H7 (cell line): ENCODE results near the gene RAX2. TPM values are rescaled to one million over a fixed set of nuclear protein-coding genes. Genes with fewer than 3 reads are reported as not detected.
"Not testable (repeated sequence)": the region's sequence is repeated elsewhere in the genome, so short reads cannot be mapped to it uniquely, and the experiment has no call there.

Experiments
- DNase-seq: peaks from one replicate; pipeline ENCODE4 v3.0.0; 2012
- H3K27me3 ChIP-seq: 2 replicates; pipeline ENCODE4 v1.6.0; 2011; ENCODE audit warnings: mild to moderate bottlenecking, low read length; ENCODE audit not compliant: control insufficient read depth, insufficient read depth
- H3K36me3 ChIP-seq: replicated peaks from 2 replicates; pipeline ENCODE4 v1.5.1; 2011; ENCODE audit warnings: low read length; ENCODE audit not compliant: control insufficient read depth, insufficient read depth
- H3K4me3 ChIP-seq: 2 replicates; pipeline ENCODE4 v1.5.1; 2011; ENCODE audit warnings: low read depth, mild to moderate bottlenecking, control low read depth, low read length, moderate library complexity; ENCODE audit not compliant: insufficient read depth
- total RNA-seq: library from RNA; depleted of rRNA; stranded (reverse); fragments of >200 nt; shearing (Covaris generic); gene quantifications from 2 replicates; pipeline ENCODE4 v1.2.3, GENCODE V29; 2014

The RAX2 gene
- total RNA-seq, 1 experiment from 2014 or later: not detected

DNA sequence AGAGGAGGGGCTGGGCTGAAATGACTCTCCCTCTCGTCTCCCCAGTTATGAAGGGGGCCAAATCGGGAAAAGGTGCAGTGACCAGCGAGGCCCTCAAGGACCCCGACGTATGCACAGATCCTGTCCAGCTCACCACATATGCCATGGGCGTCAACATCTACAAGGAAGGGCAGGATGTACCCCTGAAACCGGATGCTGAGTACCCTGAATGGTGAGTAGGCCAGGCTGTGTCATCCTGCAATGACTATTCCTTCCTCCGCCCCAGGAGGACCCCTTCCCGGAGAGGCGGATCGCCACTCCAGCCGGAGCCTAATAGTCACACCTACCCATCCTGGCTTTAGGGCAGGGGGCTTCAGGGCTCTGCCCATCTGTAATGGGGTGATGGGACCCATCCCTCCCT, 6.9 kb downstream of the RAX2 start:
- Histone ChIP-seq H3K4me3 (no peak overlapping the region), H3K27me3 (no peaks in the 10 kb centered on the region), H3K36me3 (no peaks in the 10 kb centered on the region; the same call in 1 of the 2 replicates)
- DNase-seq: no peak

DNA sequence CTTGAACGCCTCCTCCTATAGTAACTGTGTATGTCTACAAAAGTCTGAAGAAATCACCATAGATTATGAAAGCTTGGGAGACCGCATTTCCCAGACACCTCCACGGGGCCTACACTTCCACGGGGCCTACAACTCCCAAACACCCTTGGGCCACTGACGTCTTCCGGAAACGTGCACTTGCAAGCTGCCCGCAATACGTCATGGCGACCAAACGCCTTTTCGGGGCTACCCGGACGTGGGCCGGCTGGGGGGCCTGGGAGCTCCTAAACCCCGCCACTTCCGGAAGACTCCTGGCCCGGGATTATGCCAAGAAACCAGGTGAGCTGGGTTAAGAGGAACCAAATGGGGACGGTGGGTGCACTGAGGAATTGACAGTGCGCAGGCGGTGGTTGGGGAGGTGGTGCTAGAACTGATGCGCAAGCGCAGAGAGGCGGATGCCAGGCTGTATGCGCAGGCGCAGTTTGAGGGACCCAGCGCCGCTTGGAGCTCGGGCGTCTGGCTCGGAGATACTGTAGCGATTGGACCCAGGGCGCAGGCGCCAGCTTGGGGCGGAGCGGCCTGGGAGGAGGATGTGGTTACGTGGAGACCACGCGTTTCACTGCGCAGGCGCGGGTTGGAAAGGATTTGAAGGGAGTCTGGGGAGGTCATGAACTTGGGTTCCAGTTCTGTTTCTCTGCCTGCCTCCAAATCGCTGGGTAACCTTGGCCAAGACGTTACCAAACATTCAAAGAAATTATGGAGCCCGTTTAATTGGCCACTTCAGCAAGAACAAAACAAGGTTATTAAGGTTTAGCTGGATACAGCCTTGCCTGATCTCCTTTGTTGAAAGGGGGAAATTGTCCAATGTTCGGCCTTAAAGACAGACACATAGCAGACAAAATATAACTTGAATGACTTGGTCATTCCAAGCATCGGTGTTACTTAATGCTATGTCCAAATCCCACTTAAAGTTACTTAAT, 9.2 kb downstream of the RAX2 start, which contains the start of gene MRPL54:
Gene MRPL54, plus strand, starts transcription at position 182 of the 959 bp plus-strand sequence. Its CDS starts 19 bp downstream, at position 201.
- H3K36me3 ChIP-seq: no peaks in the 10 kb centered on the region; the same call in 1 of the 2 replicates
- peak; percentile 100 for DNase-seq
- no peaks in the 10 kb centered on the region for H3K27me3 ChIP-seq
- H3K4me3 ChIP-seq: peak within 1 kb of the TSS; percentile 86

DNA sequence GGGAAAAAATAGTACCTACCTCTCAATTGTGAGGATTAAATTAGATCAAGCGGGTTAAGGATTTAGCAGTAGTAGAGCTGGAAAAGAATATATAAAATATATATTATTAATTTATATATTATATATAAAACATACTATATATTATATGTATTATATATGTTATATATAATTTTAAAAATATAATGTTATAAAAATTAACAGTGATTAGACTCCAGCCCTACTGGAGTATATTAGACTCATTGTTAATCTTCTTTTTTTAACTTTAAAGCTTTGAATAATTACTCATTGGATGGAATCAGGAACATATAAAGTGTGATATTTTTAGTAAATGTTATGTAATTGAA, 9.9 kb downstream of the RAX2 start:
- H3K36me3 ChIP-seq: no peaks in the 10 kb centered on the region; the same call in 1 of the 2 replicates
- no peak for DNase-seq
- H3K27me3 ChIP-seq: no peaks in the 10 kb centered on the region
- H3K4me3 ChIP-seq: peak overlapping the region; percentile 60

DNA sequence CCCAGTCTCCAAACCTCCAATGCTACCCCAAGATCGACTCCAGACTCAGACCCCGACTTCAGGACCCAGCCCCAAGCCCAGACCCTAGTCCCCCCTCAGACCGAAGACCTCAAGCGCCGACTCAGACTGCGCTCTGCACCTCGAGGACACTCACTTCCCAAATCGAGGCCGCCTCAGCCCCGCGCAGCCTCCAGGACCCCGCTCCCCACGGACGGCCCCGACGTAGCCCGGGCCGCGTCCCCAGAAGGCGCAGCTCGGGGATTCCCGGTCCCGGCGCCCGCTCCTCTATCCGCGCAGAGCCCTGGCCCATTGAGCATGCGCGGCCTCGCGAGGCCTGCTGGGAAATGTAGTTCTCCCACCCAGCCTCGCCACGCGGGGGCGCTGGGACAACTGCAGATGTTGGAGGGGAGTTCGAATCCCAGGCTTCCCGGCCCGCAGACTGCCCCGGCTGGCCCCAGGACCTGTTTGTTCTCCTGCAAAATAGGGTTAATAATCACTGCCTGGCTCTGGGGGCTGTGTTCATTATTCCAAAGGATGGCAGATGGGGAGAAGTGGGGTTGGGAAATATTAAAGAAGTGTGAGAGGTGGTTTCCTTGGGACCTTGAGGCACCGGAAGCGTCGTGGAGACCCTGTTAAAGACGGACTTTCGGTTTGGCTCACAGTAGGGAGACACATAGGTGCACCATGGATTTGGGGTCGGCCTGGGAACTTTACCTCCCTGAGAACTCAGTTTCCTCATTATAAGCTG, 10.5 kb downstream of the RAX2 start, which contains the start of gene APBA3:
Gene APBA3, minus strand, starts transcription at position 311 of the 748 bp plus-strand sequence. CDS start 1,428 bp downstream, outside the sequence.
- no peaks in the 10 kb centered on the region for H3K27me3 ChIP-seq
- DNase-seq: peak; percentile 99
- H3K4me3 ChIP-seq: peak within 1 kb of the TSS; percentile 86
- H3K36me3 ChIP-seq: no peaks in the 10 kb centered on the region; the same call in 1 of the 2 replicates

DNA sequence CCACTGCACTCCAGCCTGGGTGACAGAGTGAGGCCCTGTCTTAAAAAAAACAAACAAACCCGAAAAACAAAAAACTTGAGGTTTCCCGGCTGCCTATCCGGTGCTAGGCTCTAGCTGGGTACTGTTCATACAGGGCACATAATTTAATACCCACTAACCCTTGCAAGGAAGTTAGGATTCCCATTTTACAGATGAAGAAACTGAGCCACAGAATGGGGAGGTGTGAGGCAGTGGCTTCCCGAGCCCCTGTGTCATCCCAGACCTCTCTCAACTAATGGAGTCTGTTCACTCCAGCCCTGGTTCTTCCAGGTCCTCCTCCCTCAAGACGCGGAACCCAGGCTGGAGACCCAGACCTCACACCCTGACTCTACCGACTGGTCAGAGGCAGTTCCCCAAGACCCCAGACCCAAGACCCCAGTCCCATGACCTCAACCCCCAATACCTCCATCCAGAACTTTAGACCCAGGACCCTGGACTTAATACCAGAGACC, 11.1 kb downstream of the RAX2 start:
- DNase-seq: peak; percentile 75
- H3K36me3 ChIP-seq: no peaks in the 10 kb centered on the region; the same call in 1 of the 2 replicates
- peak overlapping the region; percentile 86 for H3K4me3 ChIP-seq
- no peaks in the 10 kb centered on the region for H3K27me3 ChIP-seq

DNA sequence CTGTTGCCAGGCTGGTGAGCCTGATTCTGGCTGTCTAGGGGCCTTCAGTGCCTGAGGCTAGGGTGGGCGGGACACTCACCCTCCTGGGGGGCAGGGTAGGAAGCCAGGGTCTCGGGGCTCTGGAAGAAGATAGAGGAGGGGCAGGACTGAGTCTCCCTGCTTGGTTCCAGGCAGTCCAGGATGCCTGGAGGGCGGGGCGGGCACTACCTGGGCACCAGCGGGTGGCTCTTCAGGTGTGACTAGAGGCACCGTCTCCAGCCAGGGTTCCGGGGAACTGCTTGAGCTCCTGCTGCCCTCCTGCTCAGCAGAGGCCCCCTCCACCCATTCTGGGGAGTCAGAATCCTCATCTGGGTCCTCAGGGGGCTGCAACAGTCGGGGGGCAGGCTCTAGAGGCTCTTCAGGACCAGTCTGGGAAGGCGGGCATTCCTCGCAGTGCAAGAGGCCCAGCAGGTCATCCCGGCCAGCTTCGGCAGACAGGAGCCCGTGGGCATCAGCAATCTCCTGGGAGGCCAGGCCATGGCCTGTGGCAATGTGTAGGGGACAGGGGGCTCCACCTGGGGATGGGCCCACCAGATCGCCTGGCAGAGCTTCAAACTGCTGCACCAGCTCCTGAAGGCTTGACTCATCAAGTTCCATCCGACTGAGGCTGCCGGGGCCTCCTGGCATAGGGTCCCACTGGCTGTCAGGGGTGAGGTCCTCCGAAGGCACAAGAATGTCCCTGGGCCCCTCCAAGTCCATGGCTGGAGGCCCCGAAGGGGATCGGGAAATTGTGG, 12.4 kb downstream of the RAX2 start:
- H3K27me3 ChIP-seq: no peaks in the 10 kb centered on the region

DNA sequence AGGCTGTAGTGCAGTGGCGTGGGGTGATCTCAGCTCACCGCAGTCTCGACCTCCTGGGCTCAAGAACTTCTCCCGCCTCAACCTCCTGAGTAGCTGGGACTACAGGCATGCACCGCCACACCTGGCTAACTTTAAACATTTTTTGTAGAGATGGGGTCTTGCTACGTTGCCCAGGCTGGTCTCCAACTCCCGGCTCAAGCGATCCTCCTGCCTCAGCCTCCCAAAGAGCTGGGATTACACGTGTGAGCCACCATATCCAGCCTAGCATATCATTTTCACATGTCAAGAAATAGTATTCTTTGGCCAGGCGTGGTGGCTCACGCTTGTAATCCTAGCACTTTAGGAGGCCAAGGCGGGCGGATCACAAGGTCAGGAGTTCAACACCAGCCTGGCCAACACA, 13.7 kb downstream of the RAX2 start:
- H3K4me3 ChIP-seq, H3K36me3 ChIP-seq, DNase-seq, H3K27me3 ChIP-seq: not testable (repeated sequence)

More for the DNA sequence above, 12.4 kb downstream of the RAX2 start:
- no peak overlapping the region for H3K4me3 ChIP-seq
- DNase-seq: no peak
- H3K36me3 ChIP-seq: no peaks in the 10 kb centered on the region

DNA sequence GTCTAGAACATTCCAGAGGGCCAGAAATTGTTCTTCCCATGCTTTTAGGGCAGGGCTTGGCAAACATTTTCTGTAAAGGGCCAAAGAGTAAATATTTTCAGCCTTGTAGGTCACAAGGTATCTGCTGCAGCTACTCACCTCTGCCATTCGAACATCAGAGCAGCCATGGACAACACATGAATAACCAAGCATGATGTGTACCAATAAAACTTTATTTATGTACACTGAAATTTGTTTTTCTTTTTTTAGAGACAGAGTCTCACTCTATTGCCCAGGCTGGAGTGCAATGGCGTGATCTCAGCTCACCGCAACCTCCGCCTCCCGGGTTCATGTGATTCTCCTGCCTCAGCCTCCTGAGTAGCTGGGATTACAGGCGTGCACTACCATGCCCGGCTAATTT, 14.3 kb downstream of the RAX2 start:
- H3K27me3 ChIP-seq, DNase-seq, H3K4me3 ChIP-seq, H3K36me3 ChIP-seq: not testable (repeated sequence)

DNA sequence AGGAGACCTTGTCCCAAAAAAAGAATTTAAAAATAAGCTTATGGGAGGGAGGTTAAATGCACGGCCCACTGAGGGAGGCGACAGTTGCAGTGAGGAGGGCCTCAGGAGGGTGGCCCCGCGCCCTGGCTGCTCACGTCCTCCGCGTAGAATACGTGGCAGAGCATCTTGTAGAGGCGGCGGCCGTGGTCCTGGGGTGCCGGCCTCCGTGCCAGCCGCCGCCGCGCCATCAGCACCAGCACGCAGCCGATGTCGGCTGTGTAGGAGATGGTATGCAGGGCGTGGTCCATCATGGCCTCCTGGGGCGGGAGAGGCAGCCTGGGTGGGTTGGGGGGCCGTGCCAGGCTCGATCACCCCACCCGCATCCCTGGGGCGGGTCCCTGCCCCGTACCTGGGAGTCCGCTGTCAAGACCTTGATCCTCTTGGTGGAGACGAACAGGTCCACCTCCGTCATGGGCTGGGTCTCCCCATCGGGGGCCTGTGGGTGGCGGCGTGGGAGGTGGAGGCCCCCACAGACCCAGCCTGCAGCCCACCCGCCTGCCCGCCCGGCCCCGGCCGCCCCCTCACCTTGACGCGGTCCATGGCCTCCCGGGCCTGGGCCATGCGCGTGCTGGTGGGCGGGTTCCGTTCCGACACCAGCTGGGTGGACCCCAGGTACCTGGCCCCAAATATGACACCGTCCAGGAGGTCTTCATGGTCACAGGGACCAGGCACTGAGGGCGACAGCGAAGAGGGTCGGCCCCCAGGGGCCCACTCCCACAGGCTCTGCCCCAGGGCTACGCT, 18.2 kb downstream of the RAX2 start:
- H3K36me3 ChIP-seq: peaks cover 2% of the 10 kb centered on the region
- H3K4me3 ChIP-seq: no peak overlapping the region
- DNase-seq: peak; percentile 59
- no peaks in the 10 kb centered on the region for H3K27me3 ChIP-seq

DNA sequence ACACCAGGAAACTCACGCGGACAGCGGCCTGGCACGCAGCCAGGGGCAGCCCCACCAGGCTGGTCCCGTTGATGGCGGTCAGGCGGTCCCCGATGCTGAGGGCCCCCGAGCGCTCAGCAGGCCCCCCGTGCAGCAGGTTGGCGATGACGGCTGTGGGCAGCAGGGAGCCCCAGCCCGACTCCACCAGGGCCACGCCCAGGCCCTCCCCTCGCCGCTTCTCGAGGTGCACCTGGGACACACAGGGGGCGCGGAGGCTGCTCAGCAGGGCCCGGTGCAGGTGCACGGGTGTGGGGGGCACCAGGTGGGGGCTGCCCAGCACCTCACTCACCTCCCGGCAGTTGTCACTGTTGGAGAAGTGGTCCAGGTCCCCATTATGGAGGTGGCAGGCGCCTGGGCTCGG, 19.5 kb downstream of the RAX2 start:
- no peaks in the 10 kb centered on the region for H3K27me3 ChIP-seq
- no peak overlapping the region for H3K4me3 ChIP-seq
- DNase-seq: peak; percentile 39
- peaks cover 2% of the 10 kb centered on the region for H3K36me3 ChIP-seq

DNA sequence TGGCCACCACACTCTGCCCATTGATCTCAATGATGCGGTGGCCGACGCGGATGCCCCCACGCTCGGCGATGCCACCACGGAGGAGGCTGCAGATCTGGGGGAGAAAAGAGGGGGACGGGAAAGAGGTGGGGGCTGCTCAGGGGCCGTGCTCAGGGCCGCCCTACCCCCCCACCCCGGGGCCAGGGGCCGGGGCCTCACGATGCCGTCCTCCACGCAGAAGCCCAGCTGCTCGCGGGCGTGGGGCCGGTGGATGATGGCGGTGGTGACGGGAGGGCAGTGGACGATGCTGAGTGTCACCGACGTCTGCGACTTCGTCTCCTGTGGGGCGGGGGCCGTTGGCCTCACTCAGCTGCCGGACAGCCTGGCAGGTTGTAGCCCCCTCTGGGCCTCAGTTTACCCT, 20.8 kb downstream of the RAX2 start:
- DNase-seq: no peak

DNA sequence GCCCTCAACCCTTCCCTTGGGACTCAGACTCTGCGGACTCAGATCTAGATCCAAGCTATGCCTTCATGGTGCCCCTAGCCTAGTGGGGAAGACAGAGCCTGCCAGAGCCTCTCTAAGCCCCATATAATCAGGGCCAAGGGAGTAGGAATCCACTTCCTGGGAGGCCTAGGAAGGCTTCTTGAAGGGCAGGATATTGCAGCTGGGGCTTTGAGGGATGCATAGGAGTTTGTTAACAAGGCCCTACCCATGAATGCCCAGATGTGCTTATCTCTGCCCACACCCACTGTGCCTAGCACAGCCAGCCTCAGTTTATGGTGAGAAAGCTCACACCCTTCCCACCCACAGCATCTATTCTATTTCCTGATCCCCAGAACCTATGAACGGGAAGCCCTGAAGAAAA, 21.8 kb downstream of the RAX2 start:
- no peak overlapping the region for H3K4me3 ChIP-seq
- H3K36me3 ChIP-seq: peaks cover 2% of the 10 kb centered on the region
- no peak for DNase-seq
- H3K27me3 ChIP-seq: no peaks in the 10 kb centered on the region

More for the DNA sequence above, 20.8 kb downstream of the RAX2 start:
- Histone ChIP-seq H3K36me3 (peaks cover 2% of the 10 kb centered on the region), H3K4me3 (no peak overlapping the region), H3K27me3 (no peaks in the 10 kb centered on the region)

DNA sequence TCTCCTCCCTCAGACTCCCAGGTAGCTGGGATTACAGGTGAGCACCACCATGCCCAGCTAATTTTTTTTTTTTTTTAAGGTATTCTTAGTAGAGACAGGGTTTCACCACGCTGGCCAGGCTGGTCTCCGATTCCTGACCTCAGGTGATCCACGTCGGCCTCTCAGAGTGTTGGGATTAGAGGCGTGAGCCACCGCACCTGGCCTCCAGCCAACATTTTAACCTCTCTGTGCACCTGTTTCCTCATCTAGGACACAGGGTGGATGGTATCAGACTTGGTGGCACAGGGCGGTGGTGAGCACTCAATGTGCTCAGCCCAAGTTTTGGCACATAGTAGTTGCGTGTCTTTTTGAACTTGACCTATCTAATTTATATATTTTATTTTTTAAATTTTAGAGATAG, 23.1 kb downstream of the RAX2 start:
- H3K36me3 ChIP-seq: peaks cover 2% of the 10 kb centered on the region
- no peaks in the 10 kb centered on the region for H3K27me3 ChIP-seq
- no peak for DNase-seq
- no peak overlapping the region for H3K4me3 ChIP-seq
